GM18502 (cell line): Measurements from ENCODE around the gene USP32.

Experiments used
- ATAC-seq: cut with Tn5 transposase; IDR thresholded peaks from one replicate; pipeline ENCODE4 v1.9.1; 2021; ENCODE audit warnings: mild to moderate bottlenecking; ENCODE audit not compliant: unreplicated experiment, poor library complexity

The USP32 gene

GRCh38 chr17:60164164-60164563, 227.8 kb downstream of the USP32 start:
- no peak for ATAC-seq

- no peak for ATAC-seq
Measured at GRCh38 chr17:60163108-60163784, 228.7 kb downstream of the USP32 start.

GRCh38 chr17:60161598-60162330, 230.2 kb downstream of the USP32 start:
- no peak for ATAC-seq

- no peak for ATAC-seq
Measured at GRCh38 chr17:60160829-60161501, 231.0 kb downstream of the USP32 start.

- ATAC-seq: no peak
Measured at GRCh38 chr17:60159479-60159866, 232.5 kb downstream of the USP32 start.

GRCh38 chr17:60158751-60159478, 233.0 kb downstream of the USP32 start:
- ATAC-seq: no peak

GRCh38 chr17:60157487-60158040, 234.4 kb downstream of the USP32 start:
- no peak for ATAC-seq

- no peak for ATAC-seq
Measured at GRCh38 chr17:60156746-60157145, 235.2 kb downstream of the USP32 start.

GRCh38 chr17:60155815-60156214, 236.1 kb downstream of the USP32 start:
- no peak for ATAC-seq

- ATAC-seq: no peak
Measured at GRCh38 chr17:60155427-60155814, 236.5 kb downstream of the USP32 start.

GRCh38 chr17:60154616-60155426, 237.1 kb downstream of the USP32 start:
- no peak for ATAC-seq

- ATAC-seq: no peak
Measured at GRCh38 chr17:60153606-60154390, 238.1 kb downstream of the USP32 start.

GRCh38 chr17:60151355-60151754, 240.6 kb downstream of the USP32 start:
- ATAC-seq: no peak

GRCh38 chr17:60149691-60150582, 242.0 kb downstream of the USP32 start, which contains the start of gene CA4:
TSS of gene CA4 (plus strand) at chr17:60149973. CDS start at chr17:60150035, 62 bp downstream.
- no peak for ATAC-seq

GRCh38 chr17:60148373-60148772, 243.6 kb downstream of the USP32 start:
- ATAC-seq: no peak

- ATAC-seq: no peak
Measured at GRCh38 chr17:60147553-60148223, 244.2 kb downstream of the USP32 start.

GRCh38 chr17:60146206-60146605, 245.7 kb downstream of the USP32 start:
- no peak for ATAC-seq
